ENCODE measurements around the gene KRTAP17-1.

- TF ChIP-seq CTCF (conservative IDR thresholded peaks at IDR 0.05) (no peak), EZH2 (IDR thresholded peaks at IDR 0.05; ENCODE audit: low read depth) (no peak)
Measured at GRCh38 chr17:41345992-41346391, 30.5 kb upstream of the KRTAP17-1 start.
